DOHH2 (cell line): ENCODE results near the gene CMTM4.

ENCODE experiments used
- CTCF ChIP-seq: fragments of 200-600 bp; sonication (generic); IDR thresholded peaks from one replicate; pipeline ENCODE4 v1.5.1; 2014; ENCODE audit warnings: antibody characterized with exemption, mild to moderate bottlenecking, low read depth, low read length; ENCODE audit not compliant: poor library complexity, severe bottlenecking
- EZH2phosphoT487 ChIP-seq: fragments of 200-600 bp; sonication (generic); IDR thresholded peaks from 2 replicates; pipeline ENCODE4 v1.6.1; 2017; ENCODE audit warnings: borderline replicate concordance, mild to moderate bottlenecking, antibody characterized with exemption, low read length, moderate library complexity, mixed read lengths

- TF ChIP-seq CTCF, result no peak
- TF ChIP-seq EZH2phosphoT487, result no peak
Measured at GRCh38 chr16:66614161-66614802, 82.3 kb downstream of the CMTM4 start.
